Measurements from ENCODE around the gene TESMIN. TPM values are rescaled to one million over a fixed set of nuclear protein-coding genes. Genes with fewer than 3 reads are reported as not detected.

The TESMIN gene
- total and polyA plus RNA-seq, 2 of the 4 experiments (the other 2 are of a cell fraction), result 0.90 to 2.2 TPM

- Histone ChIP-seq H3K4me1 (ENCODE audit: control insufficient read depth, insufficient read depth, low read length) (no peaks in the 10 kb centered on the region), H2BK120ac (ENCODE audit: low read depth, low read length) (no peak overlapping the region), H4K8ac (ENCODE audit: low read depth in 2 of 2, low read length in 2 of 2) (no peak overlapping the region), H3K9me3 (ENCODE audit: control insufficient read depth, insufficient read depth, low read length) (no peaks in the 10 kb centered on the region), H2AK9ac (replicated peaks; ENCODE audit: low read depth, low read length, poor library complexity) (no peak overlapping the region), H4K91ac (ENCODE audit: insufficient read depth, low read depth, low read length) (no peak overlapping the region), H3K56ac (ENCODE audit: extremely low read depth, insufficient read depth, low read length) (no peak overlapping the region), H3K18ac (ENCODE audit: low read depth, low read length) (no peak overlapping the region), H3K27ac (ENCODE audit: insufficient read depth, low read length) (no peak overlapping the region), H4K20me1 (ENCODE audit: insufficient read depth, low read length) (no peaks in the 10 kb centered on the region), H4K5ac (ENCODE audit: low read depth, low read length) (no peak overlapping the region), H3K36me3 (ENCODE audit: control insufficient read depth, insufficient read depth, low read length) (peaks cover 55% of the 10 kb centered on the region), H3K4me2 (ENCODE audit: low read depth, low read length) (no peak overlapping the region), H3K4ac (ENCODE audit: low read depth, low read length) (no peak overlapping the region), H2BK20ac (ENCODE audit: low read depth, low read length) (no peak overlapping the region), H3K4me3 (ENCODE audit: insufficient read depth, low read depth, low read length) (no peak overlapping the region), H3K14ac (replicated peaks; ENCODE audit: low read depth, low read length) (no peak overlapping the region), H2AK5ac (ENCODE audit: low read depth, low read length) (no peak overlapping the region), H3K9me1 (ENCODE audit: insufficient read depth, low read length) (no peaks in the 10 kb centered on the region), H3K23ac (ENCODE audit: low read depth, low read length) (no peak overlapping the region), H2BK5ac (ENCODE audit: low read depth, low read length, poor library complexity, severe bottlenecking) (no peak overlapping the region), H2BK15ac (ENCODE audit: low read depth, low read length) (no peak overlapping the region), H3K79me1 (ENCODE audit: low read depth in 1 of 2, low read length in 2 of 2) (no peaks in the 10 kb centered on the region), H3K9ac (ENCODE audit: low read depth, low read length) (no peak overlapping the region), H2AFZ (replicated peaks; ENCODE audit: low read length, poor library complexity) (no peak overlapping the region), H3K27me3 (ENCODE audit: control insufficient read depth, insufficient read depth, low read length) (no peaks in the 10 kb centered on the region)
- TF ChIP-seq FOS (IDR thresholded peaks at IDR 0.05; ENCODE audit: low read depth, low read length), result no peak
- TF ChIP-seq NFE2L2 (IDR thresholded peaks at IDR 0.05; ENCODE audit: low read depth, low read length), result no peak
- no peak for TF ChIP-seq MAZ (IDR thresholded peaks at IDR 0.05; ENCODE audit: borderline replicate concordance, low read depth, low read length)
- no peak for TF ChIP-seq RAD21 (IDR thresholded peaks at IDR 0.05; ENCODE audit: low read length)
- no peak for TF ChIP-seq MXI1 (IDR thresholded peaks at IDR 0.05; ENCODE audit: borderline replicate concordance, low read depth, low read length)
- no peak for TF ChIP-seq RFX5 (IDR thresholded peaks at IDR 0.05; ENCODE audit: low read depth, low read length)
- no peak for TF ChIP-seq CEBPB (IDR thresholded peaks at IDR 0.05; ENCODE audit: low read depth, low read length)
- TF ChIP-seq USF2 (IDR thresholded peaks at IDR 0.05; ENCODE audit: low read depth, low read length), result no peak
- no peak for TF ChIP-seq SMC3 (IDR thresholded peaks at IDR 0.05; ENCODE audit: low read depth, low read length)
- no peak for TF ChIP-seq POLR2A (IDR thresholded peaks at IDR 0.05; ENCODE audit: low read depth, low read length)
- no peak for TF ChIP-seq CHD1 (IDR thresholded peaks at IDR 0.05; ENCODE audit: low read depth, low read length)
- no peak for TF ChIP-seq BHLHE40 (IDR thresholded peaks at IDR 0.05; ENCODE audit: low read depth, low read length)
- TF ChIP-seq MAFK (IDR thresholded peaks at IDR 0.05; ENCODE audit: low read depth, low read length), result no peak
- TF ChIP-seq, protein P1, sequence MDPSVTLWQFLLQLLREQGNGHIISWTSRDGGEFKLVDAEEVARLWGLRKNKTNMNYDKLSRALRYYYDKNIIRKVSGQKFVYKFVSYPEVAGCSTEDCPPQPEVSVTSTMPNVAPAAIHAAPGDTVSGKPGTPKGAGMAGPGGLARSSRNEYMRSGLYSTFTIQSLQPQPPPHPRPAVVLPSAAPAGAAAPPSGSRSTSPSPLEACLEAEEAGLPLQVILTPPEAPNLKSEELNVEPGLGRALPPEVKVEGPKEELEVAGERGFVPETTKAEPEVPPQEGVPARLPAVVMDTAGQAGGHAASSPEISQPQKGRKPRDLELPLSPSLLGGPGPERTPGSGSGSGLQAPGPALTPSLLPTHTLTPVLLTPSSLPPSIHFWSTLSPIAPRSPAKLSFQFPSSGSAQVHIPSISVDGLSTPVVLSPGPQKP (IDR thresholded peaks at IDR 0.05; ENCODE audit: borderline replicate concordance, low read depth, low read length), result no peak
- no peak for TF ChIP-seq RCOR1 (IDR thresholded peaks at IDR 0.05; ENCODE audit: insufficient replicate concordance, low read length)
- in situ Hi-C loops (cut with MboI; ENCODE audit: low sequenced_read_pairs), result no loop called here
- intact Hi-C loops (cut with micrococcal nuclease), result no loop called here
- BruUV-seq (replicated peaks), result no TSS peak
- dilution Hi-C loops (cut with HindIII; ENCODE audit: low sequenced_read_pairs, unreplicated experiment), result no loop called here
- no peak for DNase-seq
- POLR2A ChIA-PET (ENCODE audit: unreplicated experiment), result no interaction called here
- 97% methylated on average over 9 of the region's 26 CpGs; no CpG with 5 or more reads in 1 of the 2 experiments for WGBS, 2 experiments (ENCODE audit: extremely low coverage in 2 of 2, insufficient read length in 1 of 2)
- CTCF ChIA-PET, result interaction anchor here (0.6 kb wide), 1 partner anchor 247 kb away, joined by 3 read pairs; no protein-coding TSS in a partner anchor
- ATAC-seq (ENCODE audit: low read depth), result no peak
Measured at GRCh38 chr11:68782711-68783110, 31.4 kb upstream of the TESMIN start.

Data from IMR-90 (cell line).